Heart right ventricle (tissue), 16 donors: Measurements from ENCODE around the gene ZNF430. TPM values are rescaled to one million over a fixed set of nuclear protein-coding genes. Genes with fewer than 3 reads are reported as not detected.

Source experiments
- ATAC-seq, 8 donors: fragments of 200-7000 bp; cut with Tn5 transposase; one replicate each; pipeline ENCODE4 v1.9.1; 2020; ENCODE audit warnings: mild to moderate bottlenecking in 8 of 8, moderate library complexity in 8 of 8, moderate number of reproducible peaks in 1 of 8
- DNase-seq, 2 donors: peaks; one replicate each; pipeline ENCODE4 v3.0.0-alpha.2; 2020
- H3K27ac ChIP-seq, 10 donors: fragments of 200-600 bp; sonication (generic) in 2 of 10; one replicate each; pipeline versions ENCODE4 v1.5.0 to v1.8.0; 2020 to 2022; ENCODE audit warnings: mild to moderate bottlenecking in 3 of 10
- H3K27me3 ChIP-seq, 7 donors: fragments of 200-600 bp; one replicate each; pipeline ENCODE4 v1.8.0; 2021 to 2022; ENCODE audit warnings: mild to moderate bottlenecking in 2 of 7
- H3K36me3 ChIP-seq, 9 donors: fragments of 200-600 bp; sonication (generic) in 1 of 9; one replicate each; pipeline versions ENCODE4 v1.5.0 to v1.8.0; 2020 to 2022; ENCODE audit warnings: mild to moderate bottlenecking in 2 of 9
- H3K4me1 ChIP-seq, 9 donors: fragments of 200-600 bp; sonication (generic) in 1 of 9; one replicate each; pipeline versions ENCODE4 v1.5.0 to v1.8.0; 2020 to 2022; ENCODE audit warnings: mild to moderate bottlenecking in 4 of 9
- H3K4me3 ChIP-seq, 10 donors: fragments of 200-600 bp; sonication (generic) in 2 of 10; one replicate each; pipeline versions ENCODE4 v1.5.0 to v1.8.0; 2020 to 2022; ENCODE audit warnings: mild to moderate bottlenecking in 7 of 10, moderate library complexity in 2 of 10
- H3K9me3 ChIP-seq, 11 donors: fragments of 200-600 bp in 10 of 11; sonication (generic) in 2 of 11; one replicate each; pipeline versions ENCODE4 v1.5.0 to v1.8.0; 2013 to 2022; ENCODE audit warnings: mild to moderate bottlenecking in 2 of 11, control low read depth in 1 of 11, moderate library complexity in 1 of 11
- CTCF ChIP-seq, 9 donors: fragments of 200-600 bp; sonication (generic) in 2 of 9; IDR thresholded peaks; one replicate each; pipeline versions ENCODE4 v1.5.0 to v1.8.0; 2021 to 2022; ENCODE audit warnings: antibody characterized with exemption in 9 of 9, mild to moderate bottlenecking in 5 of 9, moderate library complexity in 1 of 9
- WGBS, 2 donors: extraction: QIAGEN DNeasy Blood & Tissue Kit; methylation state at CpG; one replicate each; pipeline ENCODE4 v1.1.7; 2013; ENCODE audit warnings: inconsistent platforms in 1 of 2; 5-methylcytosine and 5-hydroxymethylcytosine counted together
- intact Hi-C, 10 donors: fragments of 100-400 bp; cut with DNase I; formaldehyde crosslinking; loops; one replicate each; pipeline versions ENCODE4 v1.11.1 to v1.14.2; 2022
- polyA plus RNA-seq, 2 donors: library from polyadenylated mRNA; stranded (reverse); fragments of 200-250 nt; gene quantifications; one replicate each; pipeline ENCODE4 v1.2.3, GENCODE V29; 2013
- total RNA-seq, 10 donors: library from RNA; stranded (reverse); fragmentation: NEBNext Ultra II Directional in 3 of 10; extraction: Animal tissue kit (Norgen Biotek cat#: 25700) in 3 of 10; gene quantifications; one replicate each; pipeline versions ENCODE4 v1.2.1 to v1.2.4, GENCODE V29; 2021 to 2023
- donor health status: Arrhythmogenic right ventricular cardiomyopathy.
- donor health status: ischemic (EF 13 %, LVEDD 7.1; RV severe dilation, severe dysfunction).
- donor health status: healthy with polysubstance abuse.
- donor health status: DM: no; HTN: yes; CAD: no.
- donor health status: DM: no; HTN: no; CAD: no.
- donor health status: ischemic (EF 25% LVEDD 6.9; RV normal size, moderate dysfunction).
- donor health status: ischemic (EF 25% LVEDD 5.7; RV mildly dilated, moderate dysfunction).
- donor health status: healthy.
- donor health status: DM: yes; HTN: yes; CAD: no.
- donor health status: Ischemic cardiomyopathy.
- donor health status: ischemic (EF 35%, LVEDD 5.7; RV mildly dilated, moderate dysfunction).
- donor health status: nonischemic (EF 11% LVEDD 7.7; RV severe dilation, severe dysfunction).
- donor health status: DM: yes; HTN: yes; CAD: no.
- donor health status: PGD.
- donor health status: ischemic (EF 29% LVEDD 5.4; RV normal size, mild dysfunction).
- donor health status: nonischemic (EF 23%, LVEDD 6.1; RV moderate dilation, normal function).

Gene ZNF430
- total and polyA plus RNA-seq, 12 donors = 1.0 to 5.7 (median 4.0) TPM

DNA sequence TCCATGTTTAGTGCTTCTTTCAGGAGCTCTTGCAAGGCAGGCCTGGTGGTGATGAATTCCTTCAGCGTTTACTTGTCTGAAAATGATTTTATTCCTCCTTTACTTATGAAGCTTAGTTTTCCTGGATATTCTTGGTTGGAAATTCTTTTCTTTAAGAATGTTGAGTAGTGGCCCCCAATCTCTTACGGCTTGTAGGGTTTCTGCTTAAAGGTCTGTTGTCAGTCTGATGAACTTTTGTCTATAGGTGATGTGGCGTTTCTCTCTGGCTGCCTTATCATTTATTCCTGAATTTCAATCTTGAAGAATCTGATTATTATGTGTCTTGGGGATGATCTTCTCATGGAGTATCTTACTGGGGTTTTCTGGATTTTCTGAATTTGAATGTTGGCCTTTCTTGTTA is 26.0 kb downstream of the ZNF430 start:
- WGBS, 2 donors = 97% methylated on average over 3 of the region's 3 CpGs
- no peaks in the 10 kb centered on the region for H3K27me3 ChIP-seq
- H3K27ac ChIP-seq = no peak overlapping the region
- no peak overlapping the region for H3K4me3 ChIP-seq
- ATAC-seq (no peak), DNase-seq (no peak)
- H3K36me3 ChIP-seq = peaks cover 0 to 95% (median 27%) of the 10 kb centered on the region in 9 donors
- no peaks in the 10 kb centered on the region for H3K4me1 ChIP-seq
- intact Hi-C loops = no loop called here
- H3K9me3 ChIP-seq = peaks cover 0 to 93% (median 11%) of the 10 kb centered on the region in 11 donors
- TF ChIP-seq CTCF (IDR thresholded peaks at IDR 0.05) = no peak

GRCh38 chr19:21047716-21048115 is 27.3 kb downstream of the ZNF430 start:
- TF ChIP-seq CTCF (IDR thresholded peaks at IDR 0.05) = no peak
- no peak for DNase-seq
- 93 to 96% methylated on average over 2 of the region's 2 CpGs for WGBS, 2 donors
- H3K36me3 ChIP-seq = peaks cover 0 to 95% (median 31%) of the 10 kb centered on the region in 9 donors
- intact Hi-C loops = no loop called here
- H3K4me1 ChIP-seq = no peaks in the 10 kb centered on the region
- no peak overlapping the region for H3K27ac ChIP-seq
- H3K9me3 ChIP-seq = peaks cover 0 to 94% (median 11%) of the 10 kb centered on the region in 11 donors
- H3K4me3 ChIP-seq = no peak overlapping the region
- no peaks in the 10 kb centered on the region for H3K27me3 ChIP-seq
- no peak for ATAC-seq

DNA sequence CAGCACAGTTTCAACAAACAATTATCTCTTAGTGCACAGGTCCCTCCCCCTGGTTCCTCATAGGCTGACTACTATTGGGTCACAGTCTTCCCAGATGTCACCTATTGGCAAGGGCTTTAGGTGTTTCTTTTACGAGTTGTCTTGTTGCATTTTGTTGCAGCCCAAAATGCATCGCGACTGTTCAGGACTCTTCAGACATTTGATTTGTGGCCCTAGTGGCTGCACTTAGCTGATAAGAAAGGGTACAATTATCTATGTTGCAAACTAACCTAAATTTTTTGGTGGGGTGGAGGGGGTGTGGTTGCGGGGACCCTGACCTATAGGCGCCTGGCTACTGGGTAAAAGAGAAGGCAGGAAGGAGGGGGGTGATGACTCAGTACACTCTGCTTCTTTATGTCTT is 32.4 kb downstream of the ZNF430 start:
- WGBS, 2 donors = 97 to 99% methylated on average over 5 of the region's 5 CpGs
- H3K27me3 ChIP-seq = no peaks in the 10 kb centered on the region
- no peak overlapping the region for H3K27ac ChIP-seq
- intact Hi-C loops = no loop called here
- H3K9me3 ChIP-seq = peaks cover 0 to 94% (median 4%) of the 10 kb centered on the region in 11 donors
- DNase-seq = no peak
- ATAC-seq = no peak
- peaks cover 0 to 95% (median 52%) of the 10 kb centered on the region in 9 donors for H3K36me3 ChIP-seq
- H3K4me3 ChIP-seq = no peak overlapping the region
- no peak for TF ChIP-seq CTCF (IDR thresholded peaks at IDR 0.05)
- H3K4me1 ChIP-seq = no peaks in the 10 kb centered on the region

DNA sequence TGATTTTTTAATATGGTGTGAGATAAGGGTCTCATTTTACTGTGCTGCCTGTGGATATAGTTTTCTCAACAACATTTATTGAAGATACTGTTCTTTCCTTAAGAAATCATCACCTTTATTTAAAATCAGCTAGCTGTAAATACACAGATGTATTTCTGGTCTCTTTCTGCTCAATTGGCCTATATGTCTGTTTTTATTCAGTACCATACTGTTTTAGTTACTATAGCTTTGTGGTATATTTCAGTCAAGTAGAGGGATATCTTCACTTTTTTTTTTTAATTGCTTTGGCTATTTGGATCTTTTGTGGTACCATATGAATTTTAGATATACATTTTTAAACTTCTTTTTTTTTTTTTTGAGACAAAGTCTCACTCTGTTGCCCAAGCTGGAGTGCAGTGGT is 44.9 kb downstream of the ZNF430 start:
- no peak overlapping the region for H3K27ac ChIP-seq
- peaks cover 0 to 66% (median 15%) of the 10 kb centered on the region in 9 donors for H3K36me3 ChIP-seq
- intact Hi-C loops = no loop called here
- no peak for TF ChIP-seq CTCF (IDR thresholded peaks at IDR 0.05)
- H3K4me3 ChIP-seq = no peak overlapping the region
- ATAC-seq = no peak
- H3K27me3 ChIP-seq = no peaks in the 10 kb centered on the region
- H3K9me3 ChIP-seq = peaks cover 0 to 57% (median 7%) of the 10 kb centered on the region in 11 donors
- H3K4me1 ChIP-seq = no peaks in the 10 kb centered on the region
- no peak for DNase-seq
